Tibial artery (tissue), 4 donors: ENCODE results near the gene FAM117A.
A peak's percentile ranks its signal among the peaks of the same experiment; 100 is the strongest.

Source experiments
- DNase-seq, 2 donors: peaks; one replicate each; pipeline ENCODE4 v3.0.0-alpha.2; 2019
- H3K27ac ChIP-seq, 2 donors: fragments of 200-600 bp; sonication (generic) in 1 of 2; 1 replicate in 1 of 2; 2 replicates in 1 of 2; pipeline ENCODE4 v1.5.1; 2018 to 2019; ENCODE audit warnings: mild to moderate bottlenecking in 1 of 2
- H3K27me3 ChIP-seq, 2 donors: fragments of 200-600 bp; sonication (generic) in 1 of 2; one replicate each; pipeline versions ENCODE4 v1.5.1 to v1.6.0; 2016 to 2019
- H3K36me3 ChIP-seq, 3 donors: fragments of 200-600 bp; sonication (generic) in 2 of 3; one replicate each; pipeline ENCODE4 v1.5.1; 2016 to 2019; ENCODE audit warnings: mild to moderate bottlenecking in 2 of 3
- H3K4me1 ChIP-seq, 4 donors: fragments of 200-600 bp; sonication (generic) in 2 of 4; 1 replicate in 3 of 4; 2 replicates in 1 of 4; pipeline ENCODE4 v1.5.1; 2016 to 2019
- H3K4me3 ChIP-seq, 2 donors: fragments of 200-600 bp; sonication (generic) in 1 of 2; 1 replicate in 1 of 2; 2 replicates in 1 of 2; pipeline ENCODE4 v1.5.1; 2018 to 2019; ENCODE audit warnings: mild to moderate bottlenecking in 2 of 2
- H3K9me3 ChIP-seq, 3 donors: fragments of 200-600 bp; sonication (generic) in 1 of 3; one replicate each; pipeline ENCODE4 v1.5.1; 2016 to 2019
- CTCF ChIP-seq, 2 experiments: fragments of 200-600 bp in 1 of 2; fragments of 450-650 bp in 1 of 2; IDR thresholded peaks; one replicate each; pipeline ENCODE4 v1.5.1; 2017 to 2019; ENCODE audit warnings: antibody characterized with exemption in 2 of 2, mild to moderate bottlenecking in 1 of 2, moderate library complexity in 1 of 2
- intact Hi-C: fragments of 100-400 bp; cut with DNase I; formaldehyde crosslinking; loops from one replicate; pipeline ENCODE4 v1.15.0; 2023; ENCODE audit warnings: low total_unique reads

Gene FAM117A

GRCh38 chr17:49722066-49722465, 41.9 kb downstream of the FAM117A start:
- DNase-seq, result no peak
- Histone ChIP-seq H3K27ac (peak overlapping the region in 1 of 2 donors; percentile 67), H3K4me1 (peaks cover 0 to 27% (median 16%) of the 10 kb centered on the region in 4 donors), H3K9me3 (no peaks in the 10 kb centered on the region), H3K4me3 (no peak overlapping the region), H3K27me3 (no peaks in the 10 kb centered on the region), H3K36me3 (peaks cover 31 to 55% (median 50%) of the 10 kb centered on the region in 3 donors)
- TF ChIP-seq CTCF (IDR thresholded peaks at IDR 0.05), result no peak
- intact Hi-C loops, result no loop called here

GRCh38 chr17:49717371-49717861, 46.5 kb downstream of the FAM117A start:
- TF ChIP-seq CTCF (IDR thresholded peaks at IDR 0.05), result no peak

GRCh38 chr17:49716668-49717364, 47.1 kb downstream of the FAM117A start:
- H3K27ac ChIP-seq, result no peak overlapping the region
- no peak overlapping the region for H3K4me3 ChIP-seq
- DNase-seq, result no peak
- peaks cover 54 to 100% (median 86%) of the 10 kb centered on the region in 3 donors for H3K36me3 ChIP-seq
- no peaks in the 10 kb centered on the region for H3K27me3 ChIP-seq
- intact Hi-C loops, result no loop called here
- no peak for TF ChIP-seq CTCF (IDR thresholded peaks at IDR 0.05)
- H3K4me1 ChIP-seq, result peaks cover 0 to 7% (median 0%) of the 10 kb centered on the region in 4 donors
- H3K9me3 ChIP-seq, result no peaks in the 10 kb centered on the region

More at GRCh38 chr17:49717371-49717861, 46.5 kb downstream of the FAM117A start:
- no peak overlapping the region for H3K4me3 ChIP-seq
- H3K27me3 ChIP-seq, result no peaks in the 10 kb centered on the region
- no peak overlapping the region for H3K27ac ChIP-seq
- no peak for DNase-seq
- H3K4me1 ChIP-seq, result peaks cover 0 to 11% (median 0%) of the 10 kb centered on the region in 4 donors
- intact Hi-C loops, result no loop called here
- no peaks in the 10 kb centered on the region for H3K9me3 ChIP-seq
- H3K36me3 ChIP-seq, result peaks cover 54 to 100% (median 90%) of the 10 kb centered on the region in 3 donors

GRCh38 chr17:49715717-49716279, 48.1 kb downstream of the FAM117A start:
- no peaks in the 10 kb centered on the region for H3K9me3 ChIP-seq
- no peak for TF ChIP-seq CTCF (IDR thresholded peaks at IDR 0.05)
- no peak overlapping the region for H3K4me3 ChIP-seq
- no peak for DNase-seq
- peaks cover 0 to 7% (median 0%) of the 10 kb centered on the region in 4 donors for H3K4me1 ChIP-seq
- no peak overlapping the region for H3K27ac ChIP-seq
- no peaks in the 10 kb centered on the region for H3K27me3 ChIP-seq
- intact Hi-C loops, result no loop called here
- peaks cover 54 to 100% (median 81%) of the 10 kb centered on the region in 3 donors for H3K36me3 ChIP-seq

GRCh38 chr17:49715216-49715615, 48.7 kb downstream of the FAM117A start:
- Histone ChIP-seq H3K9me3 (no peaks in the 10 kb centered on the region), H3K27ac (no peak overlapping the region), H3K4me3 (no peak overlapping the region), H3K36me3 (peaks cover 53 to 99% (median 80%) of the 10 kb centered on the region in 3 donors), H3K27me3 (no peaks in the 10 kb centered on the region), H3K4me1 (peaks cover 0 to 7% (median 0%) of the 10 kb centered on the region in 4 donors)
- DNase-seq, result no peak
- TF ChIP-seq CTCF (IDR thresholded peaks at IDR 0.05), result no peak
- intact Hi-C loops, result no loop called here
